ENCODE measurements around the gene XPC. TPM values are rescaled to one million over a fixed set of nuclear protein-coding genes. Genes with fewer than 3 reads are reported as not detected.

XPC gene
- total RNA-seq, 1 experiment from 2014 or later: 15.1 TPM

- CTCF ChIA-PET: no interaction called here
- Histone ChIP-seq H3K4me3 (ENCODE audit: low read depth in 2 of 2, low read length in 2 of 2) (no peak overlapping the region), H3K27me3 (ENCODE audit: control insufficient read depth, insufficient read depth, low read length) (no peaks in the 10 kb centered on the region), H3K9me3 (ENCODE audit: control insufficient read depth, insufficient read depth, low read depth, low read length) (no peaks in the 10 kb centered on the region), H3K36me3 (ENCODE audit: control insufficient read depth, insufficient read depth, low read length) (peaks cover 7% of the 10 kb centered on the region), H3K4me1 (ENCODE audit: control insufficient read depth, insufficient read depth, low read length) (peaks cover 5% of the 10 kb centered on the region; the same call in 1 of the 2 replicates), H3K27ac (ENCODE audit: low read length) (no peak overlapping the region)
- ATAC-seq: no peak
- POLR2A ChIA-PET: no interaction called here
- BruUV-seq (replicated peaks): no TSS peak
- no peak for TF ChIP-seq POLR2AphosphoS5 (IDR thresholded peaks at IDR 0.05; ENCODE audit: low read depth, low read length)
- no peak for TF ChIP-seq TCF7L2 (IDR thresholded peaks at IDR 0.05; ENCODE audit: low read depth, low read length)
- TF ChIP-seq CTCF (IDR thresholded peaks at IDR 0.05): no peak
- no peak for TF ChIP-seq REST (IDR thresholded peaks at IDR 0.05; ENCODE audit: insufficient read depth in 1 of 2, low read depth in 2 of 2, low read length in 1 of 2)
- no peak for TF ChIP-seq SIN3A (IDR thresholded peaks at IDR 0.05; ENCODE audit: borderline replicate concordance, insufficient read depth, low read depth, low read length)
- DNase-seq (ENCODE audit: low read depth, low spot score): no peak
- intact Hi-C loops (cut with micrococcal nuclease; ENCODE audit: unreplicated experiment): no loop called here
- in situ Hi-C loops (cut with HindIII; ENCODE audit: low pct_unique_long_range_greater_than_20kb, low sequenced_read_pairs): no loop called here
Observed at GRCh38 chr3:14170531-14171159, 7.8 kb downstream of the XPC start.

GRCh38 chr3:14169871-14170270 lies 8.5 kb downstream of the XPC start:
- TF ChIP-seq CTCF (IDR thresholded peaks at IDR 0.05) (no peak), SIN3A (IDR thresholded peaks at IDR 0.05; ENCODE audit: borderline replicate concordance, insufficient read depth, low read depth, low read length) (no peak), REST (IDR thresholded peaks at IDR 0.05; ENCODE audit: insufficient read depth in 1 of 2, low read depth in 2 of 2, low read length in 1 of 2) (no peak), POLR2AphosphoS5 (IDR thresholded peaks at IDR 0.05; ENCODE audit: low read depth, low read length) (no peak), TCF7L2 (IDR thresholded peaks at IDR 0.05; ENCODE audit: low read depth, low read length) (no peak)
- H3K4me1 ChIP-seq (ENCODE audit: control insufficient read depth, insufficient read depth, low read length): no peaks in the 10 kb centered on the region; the same call in 1 of the 2 replicates
- DNase-seq (ENCODE audit: low read depth, low spot score): no peak
- H3K9me3 ChIP-seq (ENCODE audit: control insufficient read depth, insufficient read depth, low read depth, low read length): no peaks in the 10 kb centered on the region
- H3K4me3 ChIP-seq (ENCODE audit: low read depth in 2 of 2, low read length in 2 of 2): no peak overlapping the region
- peaks cover 7% of the 10 kb centered on the region for H3K36me3 ChIP-seq (ENCODE audit: control insufficient read depth, insufficient read depth, low read length)
- no peak for ATAC-seq
- H3K27me3 ChIP-seq (ENCODE audit: control insufficient read depth, insufficient read depth, low read length): no peaks in the 10 kb centered on the region
- CTCF ChIA-PET: no interaction called here
- POLR2A ChIA-PET: no interaction called here
- intact Hi-C loops (cut with micrococcal nuclease; ENCODE audit: unreplicated experiment): no loop called here
- no TSS peak for BruUV-seq (replicated peaks)
- in situ Hi-C loops (cut with HindIII; ENCODE audit: low pct_unique_long_range_greater_than_20kb, low sequenced_read_pairs): no loop called here
- H3K27ac ChIP-seq (ENCODE audit: low read length): no peak overlapping the region
